IPS-20b (cell line): ENCODE results near the gene INHBA.

Experiments used
- H3K27ac ChIP-seq: one replicate; pipeline ENCODE4 v1.5.1; 2013; ENCODE audit warnings: low read length
- H3K27me3 ChIP-seq: 2 replicates; pipeline ENCODE4 v1.6.1; 2013; ENCODE audit warnings: mild to moderate bottlenecking, low read length, inconsistent platforms; ENCODE audit not compliant: insufficient read depth
- H3K36me3 ChIP-seq: 2 replicates; pipeline ENCODE4 v1.6.1; 2013; ENCODE audit warnings: low read depth, mild to moderate bottlenecking, inconsistent platforms, low read length, moderate library complexity; ENCODE audit not compliant: insufficient read depth
- H3K4me1 ChIP-seq: 2 replicates; pipeline ENCODE4 v1.6.1; 2013; ENCODE audit warnings: mild to moderate bottlenecking, control low read depth, inconsistent platforms, low read length, moderate library complexity; ENCODE audit not compliant: insufficient read depth
- H3K4me3 ChIP-seq: 2 replicates; pipeline ENCODE4 v1.5.1; 2013; ENCODE audit warnings: mild to moderate bottlenecking, low read length, inconsistent platforms
- H3K9ac ChIP-seq: 2 replicates; pipeline ENCODE4 v1.6.1; 2013; ENCODE audit warnings: low read depth, mild to moderate bottlenecking, inconsistent platforms, low read length, moderate library complexity
- H3K9me3 ChIP-seq: 2 replicates; pipeline ENCODE4 v1.6.1; 2013; ENCODE audit warnings: mild to moderate bottlenecking, low read depth, low read length, inconsistent platforms; ENCODE audit not compliant: insufficient read depth

INHBA gene

GRCh38 chr7:41695661-41696322, 7.1 kb downstream of the INHBA start:
- Histone ChIP-seq H3K27me3 (peaks cover 25% of the 10 kb centered on the region), H3K9ac (0 out of 2 replicates have a peak overlapping the region, but pooled peaks have one; percentile 7), H3K4me3 (no peak overlapping the region), H3K27ac (no peak overlapping the region), H3K4me1 (peaks cover 28% of the 10 kb centered on the region), H3K9me3 (no peaks in the 10 kb centered on the region), H3K36me3 (no peaks in the 10 kb centered on the region)

DNA sequence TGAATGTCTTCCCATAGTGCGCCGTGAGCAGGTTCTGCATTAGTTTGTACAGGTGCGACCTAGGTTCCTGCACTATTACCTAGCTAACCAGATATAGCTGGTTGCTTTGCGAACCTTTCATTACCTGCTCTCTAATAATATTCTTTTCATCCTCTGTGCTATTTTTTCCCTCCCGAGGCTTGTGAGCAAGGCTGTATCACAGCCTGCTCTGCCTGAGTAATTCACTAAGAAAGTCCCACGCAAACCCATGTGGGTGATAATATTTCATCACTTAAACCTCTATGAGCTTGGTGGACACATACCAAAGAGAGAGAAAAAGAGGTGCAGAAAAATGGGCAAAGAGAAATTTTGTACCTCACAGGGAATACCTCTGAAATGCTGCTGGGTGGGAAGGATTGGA, 8.4 kb downstream of the INHBA start:
- no peak overlapping the region for H3K9ac ChIP-seq
- peaks cover 12% of the 10 kb centered on the region for H3K27me3 ChIP-seq
- peaks cover 27% of the 10 kb centered on the region for H3K4me1 ChIP-seq
- H3K27ac ChIP-seq: no peak overlapping the region
- no peak overlapping the region for H3K4me3 ChIP-seq
- no peaks in the 10 kb centered on the region for H3K36me3 ChIP-seq
- H3K9me3 ChIP-seq: no peaks in the 10 kb centered on the region

- Histone ChIP-seq H3K4me1 (peaks cover 25% of the 10 kb centered on the region), H3K36me3 (no peaks in the 10 kb centered on the region), H3K9ac (no peak overlapping the region), H3K27me3 (peaks cover under 1% of the 10 kb centered on the region; the same call in 1 of the 2 replicates), H3K4me3 (no peak overlapping the region), H3K27ac (no peak overlapping the region), H3K9me3 (no peaks in the 10 kb centered on the region)
Measured at GRCh38 chr7:41693150-41693997, 9.5 kb downstream of the INHBA start.

DNA sequence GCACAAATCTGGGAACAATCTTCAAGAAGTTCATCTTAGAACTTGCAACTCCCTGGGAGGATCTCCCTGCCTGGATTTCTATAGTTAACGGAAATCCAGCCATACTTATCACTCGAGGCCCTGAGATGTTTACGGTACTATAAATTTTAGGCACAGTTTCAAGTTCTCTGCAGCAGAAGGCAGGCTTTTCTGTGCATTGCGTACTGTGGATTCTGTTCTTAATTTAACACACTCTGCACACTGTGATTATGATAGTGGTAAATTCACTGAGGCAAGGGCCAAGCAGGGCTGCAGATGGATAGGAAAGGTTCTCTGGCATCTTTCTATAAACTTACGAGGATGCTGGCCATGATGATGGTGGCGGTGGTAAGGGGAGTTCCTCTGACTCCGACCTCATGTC, 10.6 kb downstream of the INHBA start:
- Histone ChIP-seq H3K4me3 (no peak overlapping the region), H3K9me3 (no peaks in the 10 kb centered on the region), H3K9ac (no peak overlapping the region), H3K27me3 (no peaks in the 10 kb centered on the region), H3K4me1 (peaks cover 23% of the 10 kb centered on the region), H3K36me3 (no peaks in the 10 kb centered on the region), H3K27ac (no peak overlapping the region)

- H3K27me3 ChIP-seq: no peaks in the 10 kb centered on the region
- no peak overlapping the region for H3K9ac ChIP-seq
- H3K4me3 ChIP-seq: no peak overlapping the region
- no peaks in the 10 kb centered on the region for H3K9me3 ChIP-seq
- H3K4me1 ChIP-seq: peaks cover 17% of the 10 kb centered on the region
- H3K36me3 ChIP-seq: no peaks in the 10 kb centered on the region
- H3K27ac ChIP-seq: no peak overlapping the region
Measured at GRCh38 chr7:41691286-41692190, 11.4 kb downstream of the INHBA start.

DNA sequence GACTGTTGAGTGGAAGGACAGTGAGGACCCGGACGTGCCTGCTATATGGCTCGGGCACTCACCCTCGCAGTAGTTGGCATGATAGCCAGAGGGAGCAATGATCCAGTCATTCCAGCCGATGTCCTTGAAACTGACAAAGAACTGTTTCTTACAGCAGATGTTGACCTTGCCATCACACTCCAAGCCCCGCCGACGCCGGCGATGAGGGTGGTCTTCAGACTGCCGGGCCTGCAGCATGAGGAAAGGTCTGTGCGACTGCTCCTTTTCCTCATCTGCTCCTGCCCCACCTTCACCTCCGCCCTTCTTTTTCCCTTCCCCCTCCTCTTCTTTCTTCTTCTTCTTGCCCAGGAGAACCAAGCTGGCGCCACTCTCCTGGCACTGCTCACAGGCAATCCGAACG, 13.1 kb downstream of the INHBA start:
- H3K4me1 ChIP-seq: peaks cover 10% of the 10 kb centered on the region
- no peak overlapping the region for H3K9ac ChIP-seq
- H3K27me3 ChIP-seq: no peaks in the 10 kb centered on the region
- no peaks in the 10 kb centered on the region for H3K36me3 ChIP-seq
- H3K9me3 ChIP-seq: no peaks in the 10 kb centered on the region
- no peak overlapping the region for H3K4me3 ChIP-seq
- H3K27ac ChIP-seq: no peak overlapping the region

GRCh38 chr7:41688906-41689305, 14.0 kb downstream of the INHBA start:
- no peak overlapping the region for H3K4me3 ChIP-seq
- no peaks in the 10 kb centered on the region for H3K36me3 ChIP-seq
- H3K27me3 ChIP-seq: no peaks in the 10 kb centered on the region
- H3K9ac ChIP-seq: no peak overlapping the region
- H3K27ac ChIP-seq: no peak overlapping the region
- H3K9me3 ChIP-seq: no peaks in the 10 kb centered on the region
- H3K4me1 ChIP-seq: peaks cover 13% of the 10 kb centered on the region

DNA sequence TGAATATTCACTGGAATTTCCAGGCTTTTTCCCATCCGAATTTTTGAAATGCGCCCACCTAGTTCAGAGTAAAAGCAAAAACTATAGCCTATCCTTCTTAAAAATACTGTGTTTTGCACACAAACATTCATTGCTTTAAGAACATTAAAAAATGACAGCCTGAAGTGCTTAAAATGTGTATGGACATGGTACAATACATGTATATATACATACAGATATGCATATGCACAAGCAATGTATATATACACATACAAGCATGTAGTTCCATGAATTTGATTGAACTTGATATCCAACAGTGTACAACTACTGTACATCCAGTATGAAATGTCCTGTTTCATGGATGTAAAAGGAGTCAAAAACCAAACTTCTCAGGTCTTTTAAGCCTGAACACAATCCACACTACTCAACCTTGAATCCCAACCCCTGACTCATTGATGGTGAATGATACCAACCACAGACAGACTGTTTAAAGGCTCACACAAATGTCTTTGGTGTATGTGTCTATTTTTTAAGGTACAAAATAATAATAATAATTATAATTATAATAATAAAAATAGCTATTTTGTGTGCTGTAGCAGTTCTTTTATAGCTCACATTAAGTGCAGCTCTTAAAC, 14.8 kb downstream of the INHBA start:
- Histone ChIP-seq H3K4me1 (peaks cover 13% of the 10 kb centered on the region), H3K9ac (no peak overlapping the region), H3K36me3 (no peaks in the 10 kb centered on the region), H3K27ac (no peak overlapping the region), H3K9me3 (no peaks in the 10 kb centered on the region), H3K4me3 (no peak overlapping the region), H3K27me3 (no peaks in the 10 kb centered on the region)

- H3K4me1 ChIP-seq: peaks cover 13% of the 10 kb centered on the region
- H3K4me3 ChIP-seq: no peak overlapping the region
Measured at GRCh38 chr7:41685684-41686083, 17.2 kb downstream of the INHBA start.

DNA sequence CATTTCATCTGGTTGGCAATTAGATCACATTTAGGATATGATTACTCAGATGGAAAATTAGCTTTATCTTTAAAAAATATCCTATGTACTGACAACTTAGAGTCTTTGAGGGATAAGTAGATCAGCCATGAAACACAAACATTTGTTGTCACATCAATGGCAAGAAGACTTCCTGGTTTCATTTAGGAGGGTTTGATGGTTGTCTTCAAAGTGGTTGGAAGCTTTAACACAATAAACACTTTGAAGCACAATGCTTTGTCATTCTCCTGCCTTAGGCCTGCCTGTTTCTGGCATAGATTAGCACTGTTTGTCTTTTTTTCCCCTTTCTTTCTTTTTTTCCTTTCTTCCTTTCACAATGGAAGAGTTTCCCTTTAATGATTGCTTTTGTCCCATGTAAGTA, 20.5 kb downstream of the INHBA start:
- Histone ChIP-seq H3K9me3 (no peaks in the 10 kb centered on the region), H3K36me3 (no peaks in the 10 kb centered on the region), H3K9ac (no peak overlapping the region), H3K27ac (no peak overlapping the region), H3K4me3 (no peak overlapping the region), H3K27me3 (no peaks in the 10 kb centered on the region), H3K4me1 (peaks cover 5% of the 10 kb centered on the region)

More at GRCh38 chr7:41685684-41686083, 17.2 kb downstream of the INHBA start:
- no peaks in the 10 kb centered on the region for H3K27me3 ChIP-seq
- H3K27ac ChIP-seq: no peak overlapping the region
- no peak overlapping the region for H3K9ac ChIP-seq
- H3K9me3 ChIP-seq: no peaks in the 10 kb centered on the region
- no peaks in the 10 kb centered on the region for H3K36me3 ChIP-seq

- H3K9me3 ChIP-seq: no peaks in the 10 kb centered on the region
- peaks cover 5% of the 10 kb centered on the region for H3K4me1 ChIP-seq
- H3K27ac ChIP-seq: no peak overlapping the region
- no peaks in the 10 kb centered on the region for H3K27me3 ChIP-seq
- H3K36me3 ChIP-seq: no peaks in the 10 kb centered on the region
- no peak overlapping the region for H3K4me3 ChIP-seq
- H3K9ac ChIP-seq: no peak overlapping the region
Measured at GRCh38 chr7:41679566-41679965, 23.3 kb downstream of the INHBA start.
